Breast epithelium (tissue), 3 donors: ENCODE data around the gene COL9A3.

Source experiments
- CTCF ChIP-seq, 3 donors: fragments of 450-650 bp; IDR thresholded peaks; one replicate each; pipeline ENCODE4 v1.5.1; 2016 to 2017; ENCODE audit warnings: antibody characterized with exemption in 3 of 3, mild to moderate bottlenecking in 3 of 3, moderate library complexity in 3 of 3
- POLR2A ChIP-seq: fragments of 450-650 bp; IDR thresholded peaks from one replicate; pipeline ENCODE4 v1.6.1; 2016; ENCODE audit warnings: antibody characterized with exemption, mild to moderate bottlenecking, moderate library complexity
- POLR2AphosphoS5 ChIP-seq, 3 donors: sonication (generic); formaldehyde crosslinking; IDR thresholded peaks; one replicate each; pipeline ENCODE4 v1.6.1; 2017; ENCODE audit warnings: antibody characterized with exemption in 3 of 3

GRCh38 chr20:62770916-62771315, 45.9 kb upstream of the COL9A3 start:
- TF ChIP-seq POLR2A: no peak
- TF ChIP-seq CTCF (IDR thresholded peaks at IDR 0.05): no peak
- TF ChIP-seq POLR2AphosphoS5 (IDR thresholded peaks at IDR 0.05): no peak
